GM18505 (cell line): ENCODE measurements around the gene EDNRA.

ENCODE experiments used
- ATAC-seq: cut with Tn5 transposase; IDR thresholded peaks from one replicate; pipeline ENCODE4 v1.9.1; 2021; ENCODE audit not compliant: unreplicated experiment
- POLR2A ChIP-seq: IDR thresholded peaks from 4 replicates; pipeline ENCODE4 v1.6.1; 2011; ENCODE audit warnings: borderline replicate concordance; ENCODE audit not compliant: insufficient read depth, insufficient read length; ENCODE audit errors: extremely low read depth

EDNRA gene

DNA sequence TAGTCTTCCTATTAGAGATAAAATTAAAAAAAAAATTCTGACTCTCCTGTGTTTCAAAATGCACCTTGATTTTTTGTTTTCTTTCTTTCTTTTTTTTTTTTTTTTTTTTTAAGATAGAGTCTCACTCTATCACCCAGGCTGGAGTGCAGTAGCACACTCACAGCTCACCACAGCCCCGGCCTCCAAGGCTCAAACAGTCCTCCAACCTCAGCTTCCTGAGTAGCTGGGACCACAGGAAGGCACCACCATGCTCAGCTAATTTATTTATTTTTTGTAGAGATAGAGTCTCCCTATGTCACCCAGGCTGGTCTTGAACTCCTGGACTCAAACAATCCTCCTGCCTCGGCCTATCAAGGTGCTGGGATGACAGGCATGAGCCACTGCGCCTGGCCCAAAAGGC, 95.2 kb downstream of the EDNRA start:
- no peak for TF ChIP-seq POLR2A
- ATAC-seq = no peak

DNA sequence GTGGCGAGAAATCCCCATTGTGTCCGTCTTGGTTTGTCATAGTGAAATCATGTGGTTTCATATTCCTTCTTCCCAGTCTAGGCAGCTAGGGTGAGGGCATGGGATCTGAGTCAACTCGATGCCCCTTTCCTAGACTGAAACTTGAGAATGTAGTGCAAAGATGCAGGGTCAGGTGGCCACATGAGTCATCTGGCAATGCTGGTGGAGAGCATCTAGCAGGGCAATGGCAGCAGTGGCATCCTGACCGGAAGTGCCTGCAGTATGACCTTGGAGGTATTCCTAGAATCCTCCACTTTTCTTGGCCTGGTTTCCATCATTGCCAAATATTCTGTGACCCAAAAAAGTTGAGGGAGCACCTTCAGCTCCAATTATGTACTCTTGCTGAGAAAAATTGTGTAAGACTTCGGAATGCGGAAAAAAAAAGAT, 97.2 kb downstream of the EDNRA start:
- no peak for TF ChIP-seq POLR2A
- no peak for ATAC-seq

DNA sequence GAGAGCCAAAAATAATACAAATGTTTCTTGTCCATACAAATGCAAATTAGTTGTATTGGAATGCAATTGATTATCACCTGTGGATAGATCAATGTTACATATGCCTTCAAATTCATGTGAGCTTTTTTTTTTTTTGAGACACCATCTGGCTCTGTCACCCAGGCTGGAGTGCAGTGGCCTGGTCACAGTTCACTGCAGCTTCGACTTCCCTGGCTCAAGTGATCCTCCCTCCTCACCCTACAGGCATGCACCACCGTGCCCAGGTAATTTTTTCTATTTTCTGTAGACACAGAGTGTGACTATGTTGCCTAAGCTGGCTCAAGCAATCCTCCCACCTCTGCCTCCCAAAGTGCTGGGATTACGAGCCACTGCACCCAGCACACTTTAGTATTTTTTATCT, 97.7 kb downstream of the EDNRA start:
- ATAC-seq = no peak
- TF ChIP-seq POLR2A = no peak

DNA sequence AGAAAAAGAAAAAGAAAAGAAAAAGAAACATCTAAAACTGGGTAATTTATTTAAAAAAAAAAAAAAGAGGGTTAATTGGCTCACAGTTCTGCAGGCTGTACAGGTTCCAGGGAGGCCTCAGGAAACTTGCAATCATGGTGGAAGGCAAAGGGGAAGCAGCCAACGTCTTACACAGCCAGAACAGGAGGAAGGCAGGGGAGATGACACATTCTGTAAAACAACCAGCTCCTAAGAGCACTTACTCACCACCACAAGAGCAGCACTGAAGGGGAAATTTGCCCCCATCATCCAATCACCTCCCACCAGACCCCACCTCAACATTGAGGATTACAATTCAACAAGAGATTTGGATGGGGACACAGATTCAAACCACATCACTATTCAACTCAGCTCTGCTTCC, 99.5 kb downstream of the EDNRA start:
- no peak for ATAC-seq
- TF ChIP-seq POLR2A = no peak

DNA sequence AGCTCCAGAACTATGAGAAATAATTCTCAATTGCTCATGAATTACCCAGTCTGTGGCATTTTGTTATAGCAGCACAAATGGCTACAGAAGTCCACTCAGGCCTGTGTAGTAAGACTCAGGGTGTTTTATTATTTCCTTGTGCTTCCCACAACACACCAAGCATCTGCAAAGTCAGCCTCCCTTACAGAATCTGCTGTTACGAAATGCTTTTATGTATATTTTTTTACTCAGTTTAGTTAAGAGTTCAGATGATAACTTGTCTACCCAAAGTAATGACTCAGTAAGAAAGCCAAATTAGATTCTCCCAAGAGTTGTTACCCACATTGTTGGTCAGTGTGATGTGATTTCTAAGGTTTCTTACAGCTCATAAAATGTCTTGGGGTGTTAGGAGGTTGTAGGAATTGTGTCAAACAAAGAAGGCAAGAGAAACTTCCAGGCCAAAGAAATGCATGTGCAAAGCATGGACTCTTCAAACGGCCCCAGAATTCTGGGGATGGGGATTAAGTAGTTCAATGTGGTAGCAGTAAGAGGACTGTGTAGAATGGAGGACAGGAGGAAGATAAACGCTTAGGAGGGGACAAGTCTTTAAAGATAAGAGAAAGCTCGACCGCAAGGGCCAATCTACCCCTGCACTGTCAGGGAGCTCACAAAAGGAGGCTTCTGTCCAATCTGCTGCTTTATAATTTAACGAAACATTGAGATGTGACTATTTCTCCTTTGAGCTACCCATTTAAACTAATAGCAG, 100.9 kb downstream of the EDNRA start:
- no peak for ATAC-seq
- no peak for TF ChIP-seq POLR2A

DNA sequence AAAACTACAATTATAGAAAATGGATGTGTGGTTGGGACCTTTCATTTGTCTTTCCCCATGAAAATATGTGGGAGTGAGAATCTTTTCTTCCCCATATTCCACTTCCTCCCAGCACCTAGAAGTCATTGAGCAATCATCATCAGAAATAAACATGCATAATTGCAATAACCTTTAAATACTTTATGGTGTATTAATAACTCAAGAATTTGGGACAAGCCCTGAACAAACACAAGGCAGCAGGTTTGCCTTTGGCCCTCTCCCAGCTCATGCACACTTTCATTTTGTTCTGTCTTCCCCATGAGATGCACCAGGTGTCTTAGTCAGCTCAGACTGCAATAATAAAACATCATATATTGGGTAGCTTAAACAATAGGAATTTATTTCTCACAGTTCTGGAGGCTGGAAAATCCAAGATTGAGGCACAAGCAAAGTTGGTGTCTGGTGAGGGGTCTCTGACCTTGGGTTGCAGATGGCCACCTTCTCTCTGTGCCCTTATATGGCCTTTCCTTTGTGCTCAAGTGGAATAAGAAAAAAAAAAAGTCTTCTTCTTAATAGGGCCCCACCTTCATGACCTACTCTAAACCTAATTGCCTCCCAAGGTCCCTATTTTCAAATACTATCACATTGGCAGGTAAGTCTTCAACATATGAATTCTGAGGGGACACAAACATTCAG, 101.6 kb downstream of the EDNRA start:
- TF ChIP-seq POLR2A = no peak
- no peak for ATAC-seq

DNA sequence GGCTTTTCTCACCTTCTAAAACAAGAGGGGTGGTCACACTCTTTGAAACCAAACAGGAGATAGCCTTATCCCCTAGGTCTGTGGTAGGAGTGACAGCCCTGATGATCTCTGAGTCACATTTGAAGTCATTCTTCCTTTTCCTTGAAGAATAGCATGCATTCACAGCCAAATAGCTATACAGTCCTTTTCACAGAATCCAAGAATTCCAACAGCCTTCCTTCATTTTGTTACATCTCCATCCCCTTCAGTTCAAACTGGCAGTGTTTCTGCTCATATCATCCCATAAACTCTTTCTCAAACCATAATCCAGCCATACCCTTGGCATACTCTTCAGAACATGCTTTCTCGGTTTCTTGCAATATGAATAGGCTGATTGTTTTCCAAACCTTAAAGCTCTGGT, 103.0 kb downstream of the EDNRA start:
- ATAC-seq = no peak
- TF ChIP-seq POLR2A = no peak

DNA sequence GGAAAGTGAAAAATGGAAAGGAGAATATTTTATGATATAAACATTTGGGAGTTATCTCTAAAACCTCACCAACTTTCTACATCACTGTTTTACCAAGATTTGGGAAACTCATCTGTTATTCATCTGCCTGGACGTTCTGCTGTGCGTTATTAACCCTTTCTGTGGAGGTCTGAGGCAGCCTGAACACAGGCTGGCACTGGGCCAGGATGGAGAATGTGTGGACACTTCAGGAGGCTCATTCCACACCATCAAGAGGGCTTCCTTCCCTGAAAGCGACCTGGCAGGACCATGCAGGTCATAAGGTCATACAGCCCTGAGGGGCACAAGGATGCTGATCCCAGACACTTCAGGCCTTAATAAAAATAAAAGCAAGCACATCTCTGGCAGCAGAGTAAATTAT, 105.1 kb downstream of the EDNRA start:
- ATAC-seq = no peak
- TF ChIP-seq POLR2A = no peak

DNA sequence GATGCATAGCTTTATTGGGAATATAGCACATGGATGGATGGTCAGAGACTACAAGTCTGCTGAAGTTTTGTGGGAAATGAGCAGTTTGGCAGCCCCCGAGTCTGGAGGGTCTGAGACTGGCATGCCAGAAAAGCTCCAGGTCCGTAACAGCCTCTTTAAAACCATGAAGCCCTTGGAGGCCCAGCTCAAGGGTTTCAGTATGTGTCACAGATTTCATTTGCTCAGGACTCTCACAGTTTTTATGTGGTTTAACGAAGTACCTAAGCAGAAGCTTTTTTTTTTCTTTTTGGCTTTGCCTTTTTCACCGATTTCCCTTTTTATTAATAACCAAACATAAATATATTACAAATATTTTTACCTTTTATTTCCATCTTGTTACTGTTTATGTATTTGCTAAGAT, 105.7 kb downstream of the EDNRA start:
- ATAC-seq = peak; percentile 86
- no peak for TF ChIP-seq POLR2A

DNA sequence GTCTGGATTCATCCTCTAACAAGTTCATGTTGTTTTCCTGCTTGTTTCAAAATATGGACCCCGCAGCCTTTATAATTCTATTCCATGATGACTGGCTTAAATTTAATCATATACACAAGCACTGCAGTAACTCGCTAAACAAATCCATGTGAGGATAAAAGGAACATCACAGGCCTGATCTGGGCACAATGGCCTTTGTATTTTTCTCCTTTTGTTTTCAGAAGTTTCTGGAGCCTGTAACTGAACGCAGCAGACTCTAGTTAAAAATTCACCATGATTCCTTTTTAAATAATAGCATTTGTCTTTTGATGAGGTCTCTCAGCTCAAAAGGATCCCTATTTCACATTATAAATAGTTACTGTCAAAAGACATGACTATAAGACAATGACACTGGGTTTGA, 106.1 kb downstream of the EDNRA start:
- ATAC-seq = no peak
- TF ChIP-seq POLR2A = no peak

DNA sequence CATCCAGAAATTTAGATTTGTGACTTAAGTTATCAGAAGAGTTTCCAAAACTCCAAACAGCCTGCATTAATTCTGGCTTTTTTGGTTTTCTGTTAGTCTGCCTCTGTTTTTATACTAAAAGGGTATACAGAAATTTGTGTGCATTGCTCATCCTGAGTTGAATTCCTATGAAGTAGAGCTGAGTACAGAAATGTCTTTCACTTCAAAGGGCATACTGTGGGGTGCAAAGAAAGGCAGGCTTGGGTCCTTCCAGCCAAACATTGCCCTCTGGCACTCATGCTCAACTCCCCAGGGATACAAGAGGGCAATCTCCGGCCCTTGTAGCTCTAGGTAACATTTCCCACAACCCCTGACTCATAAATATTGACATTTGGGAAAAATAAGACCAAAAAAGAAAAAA, 108.7 kb downstream of the EDNRA start:
- no peak for ATAC-seq

DNA sequence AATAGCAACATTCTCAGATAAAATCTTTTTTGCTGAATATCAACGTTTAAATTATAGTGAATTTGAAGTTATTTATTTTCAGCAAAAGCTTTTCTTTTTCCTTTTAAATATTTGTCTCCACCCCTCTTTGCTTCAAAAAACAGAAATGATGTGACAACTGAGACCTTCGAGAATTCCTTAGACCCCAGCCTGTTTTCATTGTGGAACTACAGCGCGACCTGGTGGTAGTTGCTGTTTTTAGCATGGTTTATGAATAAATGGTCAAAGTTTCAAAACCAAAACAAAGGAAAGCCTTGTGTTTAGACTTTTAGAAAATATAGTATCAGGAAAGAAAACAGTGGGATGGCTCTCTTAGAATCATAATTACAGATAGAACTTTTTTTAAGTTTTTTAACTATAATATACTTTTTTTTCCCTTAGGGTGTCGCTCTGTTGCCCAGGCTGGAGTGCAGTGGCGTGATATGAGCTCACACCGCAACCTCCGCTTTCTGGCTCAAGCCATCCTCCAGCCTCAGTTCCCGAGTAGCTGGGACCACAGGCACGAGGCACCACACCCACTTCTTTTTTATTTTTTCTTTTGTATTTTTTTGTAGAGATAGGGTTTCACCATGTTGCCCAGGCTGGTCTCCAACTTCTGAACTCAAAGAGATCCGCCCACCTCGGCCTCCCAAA, 109.5 kb downstream of the EDNRA start:
- no peak for TF ChIP-seq POLR2A
- no peak for ATAC-seq

More for the DNA sequence above, 108.7 kb downstream of the EDNRA start:
- TF ChIP-seq POLR2A = no peak

DNA sequence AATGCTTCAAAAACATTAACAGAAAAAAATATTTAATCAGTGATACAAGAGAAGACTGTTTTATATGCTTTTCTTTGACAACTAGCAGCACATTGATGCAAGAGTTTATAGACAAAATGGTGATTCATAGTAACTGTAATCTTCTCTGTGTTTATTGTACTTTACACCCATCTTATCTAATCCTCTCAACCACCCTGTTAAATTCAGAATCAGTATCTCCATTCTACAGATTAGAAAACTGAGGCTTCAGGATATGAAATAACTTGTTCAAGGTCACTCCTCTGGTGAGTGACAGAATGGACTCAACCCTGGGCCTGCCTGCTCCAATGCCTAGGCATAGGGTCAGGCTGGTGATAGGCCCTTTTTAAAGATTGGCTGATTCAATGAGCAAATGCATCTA, 110.2 kb downstream of the EDNRA start:
- TF ChIP-seq POLR2A = no peak

DNA sequence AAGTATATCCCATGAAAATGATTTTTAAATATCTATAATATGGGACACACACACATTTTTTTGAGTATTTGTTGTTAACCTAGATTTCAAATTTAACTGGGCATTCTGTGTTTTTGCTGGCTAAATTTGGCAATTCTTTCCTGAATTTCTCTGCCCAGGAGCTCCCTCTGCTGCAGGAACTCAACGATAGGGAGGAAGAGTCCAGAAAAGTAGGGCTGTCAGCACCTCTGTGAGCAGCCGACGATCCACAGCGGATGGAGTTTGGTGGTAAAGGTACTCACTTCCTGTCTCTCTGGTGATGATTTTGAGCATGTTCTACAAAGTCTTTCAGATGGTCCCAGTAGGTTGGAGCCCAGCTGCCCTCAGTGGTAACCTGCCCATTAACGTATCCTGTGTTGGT, 113.2 kb downstream of the EDNRA start:
- no peak for TF ChIP-seq POLR2A
- ATAC-seq = no peak

More for the DNA sequence above, 110.2 kb downstream of the EDNRA start:
- ATAC-seq = no peak
